Measurements from ENCODE around the gene HDHD5.

DNA sequence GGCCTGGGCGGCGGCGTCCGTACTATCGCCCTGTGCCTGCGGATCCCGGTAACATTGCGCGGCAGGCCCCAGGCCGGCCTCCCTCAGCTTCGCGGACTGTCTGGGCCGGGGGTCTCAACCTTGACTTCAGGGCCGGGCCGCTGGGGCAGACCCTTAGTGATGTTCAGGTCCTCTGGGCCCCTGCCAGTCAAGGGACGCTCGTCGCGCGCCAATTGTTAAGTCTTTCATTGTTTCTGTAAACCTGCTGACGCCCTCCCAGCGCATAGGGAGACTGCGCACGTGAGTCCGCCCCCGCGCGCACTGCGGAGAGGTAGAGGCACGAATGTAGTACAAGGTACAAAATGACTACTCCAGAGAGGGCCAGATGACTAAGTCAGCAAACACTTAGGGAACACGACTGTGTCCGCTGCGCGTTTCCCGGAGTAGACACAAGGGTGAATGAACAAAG, 451 bp upstream of the HDHD5 start:
- TF ChIP-seq CTCF (IDR thresholded peaks at IDR 0.05; ENCODE audit: borderline replicate concordance, extremely low read depth, low read length, poor library complexity, severe bottlenecking), result no peak
- no peak for TF ChIP-seq EZH2 (IDR thresholded peaks at IDR 0.05; ENCODE audit: borderline replicate concordance, low read depth, low read length, severe bottlenecking)

Measured in DND-41 (cell line).